ENCODE measurements around the gene ESRP2. TPM values are rescaled to one million over a fixed set of nuclear protein-coding genes. Genes with fewer than 3 reads are reported as not detected.

Gene ESRP2
- total RNA-seq, 4 donors from 2014 or later: 0.42 to 2.4 (median 1.2) TPM

- peaks cover 0 to 14% (median 0%) of the 10 kb centered on the region in 3 donors for H3K36me3 ChIP-seq
- no peaks in the 10 kb centered on the region for H3K4me1 ChIP-seq
- no peaks in the 10 kb centered on the region for H3K9me3 ChIP-seq
- H3K4me3 ChIP-seq: no peak overlapping the region
- WGBS, 2 donors: 84 to 90% methylated on average over 2 of the region's 2 CpGs
- TF ChIP-seq POLR2A (IDR thresholded peaks at IDR 0.05): no peak
- no peak for DNase-seq (ENCODE audit: low spot score in 2 of 2)
- no peak overlapping the region for H3K27ac ChIP-seq
- no peaks in the 10 kb centered on the region for H3K27me3 ChIP-seq
Measured at GRCh38 chr16:68206245-68206644, 29.7 kb downstream of the ESRP2 start.

DNA sequence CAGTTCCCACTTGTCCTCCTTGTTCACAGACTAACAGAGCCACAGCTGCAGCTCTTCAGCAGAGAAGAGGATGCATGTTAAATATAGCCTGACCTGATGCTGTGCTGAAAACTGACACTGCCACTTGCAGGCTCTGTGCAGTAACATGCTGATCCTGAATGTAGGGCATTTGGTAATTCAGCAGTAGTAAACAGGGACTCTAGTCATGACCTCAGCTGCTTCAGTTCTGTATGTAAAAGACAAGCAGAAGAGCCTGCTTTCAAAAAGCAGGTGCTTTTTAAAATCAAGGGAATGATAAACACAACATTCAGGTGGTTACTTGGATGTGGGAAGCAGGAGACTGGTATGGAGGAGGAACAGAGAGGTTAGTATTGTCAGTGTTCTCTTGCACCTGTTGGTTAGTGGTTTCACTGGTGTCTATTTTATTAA, 33.8 kb downstream of the ESRP2 start:
- H3K4me3 ChIP-seq: no peak overlapping the region
- no peaks in the 10 kb centered on the region for H3K9me3 ChIP-seq
- no peak overlapping the region for H3K27ac ChIP-seq
- peaks cover 0 to 22% (median 0%) of the 10 kb centered on the region in 3 donors for H3K36me3 ChIP-seq
- H3K4me1 ChIP-seq: peaks cover 0 to 5% (median 0%) of the 10 kb centered on the region in 4 donors
- no peaks in the 10 kb centered on the region for H3K27me3 ChIP-seq
- TF ChIP-seq POLR2A (IDR thresholded peaks at IDR 0.05) (no peak), EP300 (IDR thresholded peaks at IDR 0.05) (no peak)
- TF ChIP-seq, protein P1, sequence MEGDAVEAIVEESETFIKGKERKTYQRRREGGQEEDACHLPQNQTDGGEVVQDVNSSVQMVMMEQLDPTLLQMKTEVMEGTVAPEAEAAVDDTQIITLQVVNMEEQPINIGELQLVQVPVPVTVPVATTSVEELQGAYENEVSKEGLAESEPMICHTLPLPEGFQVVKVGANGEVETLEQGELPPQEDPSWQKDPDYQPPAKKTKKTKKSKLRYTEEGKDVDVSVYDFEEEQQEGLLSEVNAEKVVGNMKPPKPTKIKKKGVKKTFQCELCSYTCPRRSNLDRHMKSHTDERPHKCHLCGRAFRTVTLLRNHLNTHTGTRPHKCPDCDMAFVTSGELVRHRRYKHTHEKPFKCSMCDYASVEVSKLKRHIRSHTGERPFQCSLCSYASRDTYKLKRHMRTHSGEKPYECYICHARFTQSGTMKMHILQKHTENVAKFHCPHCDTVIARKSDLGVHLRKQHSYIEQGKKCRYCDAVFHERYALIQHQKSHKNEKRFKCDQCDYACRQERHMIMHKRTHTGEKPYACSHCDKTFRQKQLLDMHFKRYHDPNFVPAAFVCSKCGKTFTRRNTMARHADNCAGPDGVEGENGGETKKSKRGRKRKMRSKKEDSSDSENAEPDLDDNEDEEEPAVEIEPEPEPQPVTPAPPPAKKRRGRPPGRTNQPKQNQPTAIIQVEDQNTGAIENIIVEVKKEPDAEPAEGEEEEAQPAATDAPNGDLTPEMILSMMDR (IDR thresholded peaks at IDR 0.05): no peak
- no peak for DNase-seq (ENCODE audit: low spot score in 2 of 2)

- no peak for TF ChIP-seq EP300 (IDR thresholded peaks at IDR 0.05)
- no peak overlapping the region for H3K27ac ChIP-seq
- H3K27me3 ChIP-seq: no peaks in the 10 kb centered on the region
- peaks cover 0 to 5% (median 0%) of the 10 kb centered on the region in 4 donors for H3K4me1 ChIP-seq
- H3K36me3 ChIP-seq: peaks cover 0 to 22% (median 0%) of the 10 kb centered on the region in 3 donors
- no peak for DNase-seq (ENCODE audit: low spot score in 2 of 2)
- 35 to 39% methylated on average over 3 of the region's 3 CpGs for WGBS, 2 donors
- H3K4me3 ChIP-seq: no peak overlapping the region
- no peaks in the 10 kb centered on the region for H3K9me3 ChIP-seq
Measured at GRCh38 chr16:68200088-68200783, 35.7 kb downstream of the ESRP2 start.

DNA sequence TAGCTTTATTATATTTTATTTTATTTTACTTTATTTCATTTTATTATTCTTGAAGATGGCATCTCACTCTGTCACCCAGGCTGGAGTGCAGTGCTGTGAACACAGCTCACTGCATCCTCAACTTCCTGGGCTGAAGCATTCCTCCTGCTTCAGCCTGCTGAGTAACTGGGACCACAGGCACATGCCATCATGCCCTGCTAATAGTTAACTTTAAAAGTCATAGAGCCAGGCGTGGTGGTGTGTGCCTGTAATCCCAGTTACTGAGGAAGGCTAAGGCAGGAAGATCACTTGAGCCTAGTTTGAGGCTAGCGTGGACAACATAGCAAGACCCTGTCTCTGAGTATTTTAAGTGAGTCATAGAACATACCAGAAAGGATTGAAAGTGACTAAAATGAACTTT, 38.7 kb downstream of the ESRP2 start:
- Histone ChIP-seq H3K4me3 (no peak overlapping the region), H3K27ac (no peak overlapping the region), H3K4me1 (peaks cover 0 to 5% (median 0%) of the 10 kb centered on the region in 4 donors), H3K9me3 (no peaks in the 10 kb centered on the region), H3K27me3 (no peaks in the 10 kb centered on the region), H3K36me3 (peaks cover 0 to 26% (median 0%) of the 10 kb centered on the region in 3 donors)
- WGBS, 2 donors: 92 to 93% methylated on average over 2 of the region's 2 CpGs
- no peak for DNase-seq (ENCODE audit: low spot score in 2 of 2)
- TF ChIP-seq, protein P1 (IDR thresholded peaks at IDR 0.05): no peak
- TF ChIP-seq POLR2A (IDR thresholded peaks at IDR 0.05) (no peak), EP300 (IDR thresholded peaks at IDR 0.05) (no peak)

DNA sequence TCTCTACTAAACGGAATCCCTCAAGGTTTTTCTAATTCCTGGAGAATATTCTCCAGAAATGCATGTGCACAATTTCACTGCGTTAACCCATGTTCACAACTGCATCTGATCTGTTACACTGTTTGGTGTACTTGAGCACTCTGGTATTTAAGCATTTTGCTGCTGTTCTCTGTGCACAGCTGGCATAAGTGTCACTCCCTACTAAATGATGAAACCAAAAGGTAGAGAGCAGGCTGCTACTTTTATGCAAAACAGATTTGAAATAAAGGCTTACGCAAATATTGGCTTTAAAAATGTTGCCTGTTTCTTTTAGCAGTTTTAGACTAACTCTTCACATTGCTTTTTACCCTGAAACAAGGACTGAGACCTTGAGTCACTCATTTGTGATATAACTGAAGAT, 41.7 kb downstream of the ESRP2 start:
- peaks cover 0 to 54% (median 5%) of the 10 kb centered on the region in 3 donors for H3K36me3 ChIP-seq
- no peaks in the 10 kb centered on the region for H3K9me3 ChIP-seq
- no peak overlapping the region for H3K27ac ChIP-seq
- no peak for DNase-seq (ENCODE audit: low spot score in 2 of 2)
- TF ChIP-seq POLR2A (IDR thresholded peaks at IDR 0.05): no peak
- TF ChIP-seq, protein P1 (IDR thresholded peaks at IDR 0.05): no peak
- no peak overlapping the region for H3K4me3 ChIP-seq
- no peaks in the 10 kb centered on the region for H3K4me1 ChIP-seq
- no peaks in the 10 kb centered on the region for H3K27me3 ChIP-seq
- 90 to 92% methylated on average over 3 of the region's 3 CpGs for WGBS, 2 donors

DNA sequence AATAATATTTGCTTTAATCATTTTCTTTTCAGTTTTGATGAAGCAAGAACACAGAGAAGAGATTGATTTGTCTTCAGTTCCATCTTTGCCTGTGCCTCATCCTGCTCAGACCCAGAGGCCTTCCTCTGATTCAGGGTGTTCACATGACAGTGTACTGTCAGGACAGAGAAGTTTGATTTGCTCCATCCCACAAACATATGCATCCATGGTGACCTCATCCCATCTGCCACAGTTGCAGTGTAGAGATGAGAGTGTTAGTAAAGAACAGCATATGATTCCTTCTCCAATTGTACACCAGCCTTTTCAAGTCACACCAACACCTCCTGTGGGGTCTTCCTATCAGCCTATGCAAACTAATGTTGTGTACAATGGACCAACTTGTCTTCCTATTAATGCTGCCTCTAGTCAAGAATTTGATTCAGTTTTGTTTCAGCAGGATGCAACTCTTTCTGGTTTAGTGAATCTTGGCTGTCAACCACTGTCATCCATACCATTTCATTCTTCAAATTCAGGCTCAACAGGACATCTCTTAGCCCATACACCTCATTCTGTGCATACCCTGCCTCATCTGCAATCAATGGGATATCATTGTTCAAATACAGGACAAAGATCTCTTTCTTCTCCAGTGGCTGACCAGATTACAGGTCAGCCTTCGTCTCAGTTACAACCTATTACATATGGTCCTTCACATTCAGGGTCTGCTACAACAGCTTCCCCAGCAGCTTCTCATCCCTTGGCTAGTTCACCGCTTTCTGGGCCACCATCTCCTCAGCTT, 45.0 kb downstream of the ESRP2 start:
- no peak overlapping the region for H3K4me3 ChIP-seq
- no peaks in the 10 kb centered on the region for H3K4me1 ChIP-seq
- TF ChIP-seq POLR2A (IDR thresholded peaks at IDR 0.05): no peak
- TF ChIP-seq, protein P1 (IDR thresholded peaks at IDR 0.05): no peak
- no peak for TF ChIP-seq EP300 (IDR thresholded peaks at IDR 0.05)
- no peak overlapping the region for H3K27ac ChIP-seq
- H3K27me3 ChIP-seq: no peaks in the 10 kb centered on the region
- no peak for DNase-seq (ENCODE audit: low spot score in 2 of 2)
- H3K36me3 ChIP-seq: peaks cover 0 to 73% (median 11%) of the 10 kb centered on the region in 3 donors
- WGBS, 2 donors: 76 to 78% methylated on average over 2 of the region's 2 CpGs
- H3K9me3 ChIP-seq: no peaks in the 10 kb centered on the region

Data from tibial nerve (tissue), 4 donors.